ENCODE data around the gene CAT.

Gene CAT

GRCh38 chr11:34425867-34426266 lies 12.9 kb upstream of the CAT start:
- no peak for DNase-seq

- DNase-seq: no peak
Measured at GRCh38 chr11:34426766-34427185, 12.0 kb upstream of the CAT start.

GRCh38 chr11:34427186-34427805 lies 11.4 kb upstream of the CAT start:
- no peak for DNase-seq

DNA sequence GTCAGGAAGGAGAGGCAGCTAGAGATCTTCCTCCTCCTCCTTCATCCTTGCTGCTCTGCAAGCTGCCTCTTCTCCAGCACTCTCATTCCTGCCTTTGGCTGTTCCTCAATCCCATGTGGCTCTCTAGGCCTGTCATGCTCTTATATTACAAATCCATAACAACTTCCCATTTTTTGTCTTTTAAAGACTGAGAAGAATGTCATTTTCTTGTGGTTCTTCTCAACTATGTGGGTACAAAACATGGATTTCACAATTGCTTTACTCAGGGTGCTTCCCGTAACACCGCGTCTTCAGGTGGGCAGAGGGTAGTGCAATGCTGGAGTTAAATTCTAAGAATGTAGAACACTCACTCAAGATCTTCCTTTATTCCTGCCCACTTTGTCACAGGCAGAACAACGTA lies 6.8 kb upstream of the CAT start:
- no peak for DNase-seq

DNA sequence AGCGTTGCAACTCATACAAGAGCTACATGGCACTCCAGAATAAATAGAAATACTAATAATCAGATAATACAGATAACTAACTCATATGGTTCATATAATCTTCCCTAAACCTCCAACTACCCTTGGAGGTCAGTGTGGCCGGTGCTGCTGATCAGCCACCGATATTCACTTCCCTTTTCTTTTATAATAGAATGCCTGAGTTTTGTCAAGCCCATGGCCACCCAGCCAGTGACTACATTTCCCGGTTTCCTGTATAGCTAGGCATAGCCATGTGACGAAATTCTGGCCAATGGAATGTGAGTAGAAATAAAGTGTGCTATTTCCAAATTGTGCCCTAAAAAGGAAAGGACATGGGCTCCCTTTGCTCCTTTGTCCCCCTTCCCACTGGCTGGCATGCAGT lies 5.9 kb upstream of the CAT start:
- DNase-seq: no peak

DNA sequence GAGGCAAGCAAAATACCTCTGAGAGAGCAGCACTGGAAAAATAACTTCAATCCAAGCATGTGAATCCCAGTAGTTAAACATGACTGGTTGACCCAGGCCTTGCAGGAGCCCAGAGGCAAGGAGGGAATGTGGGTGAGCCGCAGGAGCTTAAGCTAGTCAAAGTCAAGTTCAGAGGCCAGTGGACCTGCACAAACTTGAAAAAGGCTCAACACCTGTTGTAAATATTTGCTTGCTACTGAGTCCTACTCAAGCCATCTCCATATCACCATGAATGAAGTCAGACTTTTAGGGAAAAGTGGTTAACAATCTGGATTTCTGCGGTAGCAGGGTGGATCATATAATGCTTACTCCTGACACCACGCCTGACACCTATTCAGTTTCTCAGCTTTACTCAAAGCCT lies 4.8 kb upstream of the CAT start:
- DNase-seq: no peak

GRCh38 chr11:34437224-34438125 lies 1.3 kb upstream of the CAT start:
- DNase-seq: no peak

DNA sequence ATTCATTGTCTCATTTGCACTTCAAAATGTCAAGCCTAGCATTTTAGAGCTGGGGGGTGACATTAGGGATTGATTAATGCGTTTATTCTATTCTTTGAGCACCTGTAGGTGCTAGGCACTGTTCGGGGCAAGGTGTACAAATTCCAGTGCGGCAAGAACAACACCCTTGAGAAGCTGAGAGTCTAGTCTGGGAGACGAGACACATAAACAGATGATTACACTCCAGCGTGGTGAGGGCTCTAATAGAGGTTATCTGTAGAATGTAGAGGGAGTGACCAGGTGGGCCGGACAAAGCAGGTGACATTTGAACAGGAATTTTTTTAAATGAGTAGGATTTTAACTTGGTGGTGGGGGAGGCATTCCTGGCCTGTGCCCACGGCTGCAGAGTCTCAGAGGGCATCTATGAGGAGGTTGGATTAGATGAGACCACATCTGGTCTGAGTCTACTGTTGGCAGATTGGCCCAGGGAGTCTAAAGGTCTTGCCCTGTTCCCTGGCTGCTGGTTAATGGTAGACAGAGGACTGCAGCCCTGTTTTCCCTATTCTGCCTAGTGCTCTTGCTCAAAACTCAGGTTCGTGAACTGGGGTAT lies 970 bp downstream of the CAT start:
- DNase-seq: no peak

GRCh38 chr11:34441814-34442213 lies 3.1 kb downstream of the CAT start:
- DNase-seq: no peak

- no peak for DNase-seq
Measured at GRCh38 chr11:34443136-34443535, 4.4 kb downstream of the CAT start.

GRCh38 chr11:34444428-34444827 lies 5.7 kb downstream of the CAT start:
- DNase-seq: no peak

- DNase-seq: no peak
Measured at GRCh38 chr11:34445956-34446355, 7.2 kb downstream of the CAT start.

DNA sequence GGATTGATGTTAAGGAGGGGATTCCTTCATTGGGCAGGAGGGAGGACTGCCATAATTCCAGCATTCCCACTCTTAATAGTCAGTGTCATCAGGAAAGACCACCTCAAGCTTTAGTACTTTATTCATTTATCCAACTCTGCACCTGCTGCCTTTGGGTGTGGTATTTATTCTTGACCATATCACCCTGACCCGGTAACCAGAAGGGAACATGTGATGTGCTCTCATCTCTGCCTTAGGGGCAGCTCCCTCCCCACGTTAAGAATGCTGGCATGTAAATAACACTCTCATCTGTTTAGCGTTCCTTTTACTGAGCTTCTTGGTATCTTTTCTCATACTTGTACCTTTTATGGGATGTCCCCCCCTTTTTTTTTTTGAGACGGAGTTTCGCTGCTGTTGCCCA lies 7.7 kb downstream of the CAT start:
- DNase-seq: no peak

- DNase-seq: no peak
Measured at GRCh38 chr11:34447044-34447443, 8.3 kb downstream of the CAT start.

GRCh38 chr11:34448223-34448994 lies 9.7 kb downstream of the CAT start:
- DNase-seq: no peak

DNA sequence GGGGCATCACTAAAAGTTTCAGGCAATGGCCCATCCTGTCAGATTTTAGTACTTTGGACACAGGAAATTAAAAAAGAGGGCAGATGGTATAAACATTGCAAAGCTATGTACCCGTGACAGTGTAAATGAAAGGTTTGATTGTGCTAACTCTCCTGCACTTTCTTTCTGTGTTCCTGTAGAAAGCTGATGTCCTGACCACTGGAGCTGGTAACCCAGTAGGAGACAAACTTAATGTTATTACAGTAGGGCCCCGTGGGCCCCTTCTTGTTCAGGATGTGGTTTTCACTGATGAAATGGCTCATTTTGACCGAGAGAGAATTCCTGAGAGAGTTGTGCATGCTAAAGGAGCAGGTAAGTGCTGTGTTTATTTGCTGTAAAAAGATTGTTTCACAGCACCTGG lies 10.3 kb downstream of the CAT start:
- DNase-seq: no peak

DNA sequence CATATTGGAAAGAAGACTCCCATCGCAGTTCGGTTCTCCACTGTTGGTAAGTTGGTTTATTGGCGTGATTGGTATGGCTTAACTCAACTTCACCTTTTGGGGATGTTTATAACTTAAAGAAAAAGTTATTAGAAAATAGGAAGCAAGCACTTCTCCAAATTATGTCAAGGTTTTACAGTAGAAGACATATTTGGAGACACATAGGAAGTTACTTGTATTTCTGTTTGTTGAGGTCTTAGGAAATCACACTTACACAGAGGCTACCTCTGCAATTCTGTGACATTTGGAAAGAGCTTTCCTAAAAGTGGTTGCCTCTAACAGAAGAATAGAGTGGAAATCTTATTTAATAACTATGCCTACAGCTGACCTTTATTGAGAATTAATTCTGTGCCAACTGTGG lies 12.3 kb downstream of the CAT start:
- DNase-seq: no peak

DNA sequence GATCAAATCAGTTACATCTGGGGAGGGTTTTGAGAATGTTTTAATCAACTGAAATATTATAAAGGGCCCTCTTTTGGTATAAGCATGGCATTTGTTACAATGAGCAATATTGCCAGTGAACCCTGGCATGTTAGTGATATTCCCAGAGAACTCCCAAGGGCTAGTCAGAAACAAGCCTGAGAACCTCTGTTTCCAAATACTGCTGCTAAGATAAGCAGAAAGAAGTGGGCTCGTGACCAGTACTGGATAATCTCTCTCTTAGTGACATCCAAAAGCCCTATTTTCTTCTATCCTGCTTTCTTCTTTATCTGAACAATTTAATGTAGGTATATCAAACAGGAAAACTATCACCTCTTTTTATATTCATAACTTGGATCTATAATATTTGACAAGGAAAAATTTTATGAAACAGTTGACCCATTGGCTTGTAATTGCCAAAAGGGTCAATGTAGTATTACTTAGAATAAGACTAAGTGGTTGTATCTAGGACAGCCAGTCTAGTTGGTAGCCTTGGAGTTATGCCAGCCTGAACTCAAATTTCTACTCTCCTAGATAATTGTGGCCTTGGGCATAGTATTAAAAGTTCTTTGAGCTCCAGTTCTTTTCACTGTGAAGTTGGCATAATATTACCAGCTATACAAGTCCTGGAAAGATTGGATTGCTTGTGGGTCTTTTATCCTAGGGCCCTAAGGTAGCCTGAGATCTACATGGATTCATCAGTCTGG lies 15.7 kb downstream of the CAT start:
- DNase-seq: no peak

DNA sequence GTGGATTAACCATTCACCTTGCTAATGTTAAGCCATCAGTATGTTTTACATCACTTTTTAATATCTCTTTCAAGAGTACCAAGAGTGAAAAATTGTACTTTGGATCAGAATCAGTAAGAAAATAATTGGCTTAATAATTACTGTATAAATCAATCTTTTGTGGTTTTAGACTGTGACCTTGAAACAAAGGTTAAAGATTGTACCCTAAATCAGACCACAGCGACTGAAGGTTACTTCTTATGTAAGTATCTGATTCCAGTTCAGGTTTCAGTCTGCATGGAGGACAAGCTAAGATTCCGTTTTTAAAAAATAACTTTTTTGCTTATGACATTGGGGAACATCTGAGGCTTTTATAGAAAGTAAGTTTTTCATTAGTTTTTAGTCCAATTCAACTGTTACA lies 18.9 kb downstream of the CAT start:
- DNase-seq: no peak

DNA sequence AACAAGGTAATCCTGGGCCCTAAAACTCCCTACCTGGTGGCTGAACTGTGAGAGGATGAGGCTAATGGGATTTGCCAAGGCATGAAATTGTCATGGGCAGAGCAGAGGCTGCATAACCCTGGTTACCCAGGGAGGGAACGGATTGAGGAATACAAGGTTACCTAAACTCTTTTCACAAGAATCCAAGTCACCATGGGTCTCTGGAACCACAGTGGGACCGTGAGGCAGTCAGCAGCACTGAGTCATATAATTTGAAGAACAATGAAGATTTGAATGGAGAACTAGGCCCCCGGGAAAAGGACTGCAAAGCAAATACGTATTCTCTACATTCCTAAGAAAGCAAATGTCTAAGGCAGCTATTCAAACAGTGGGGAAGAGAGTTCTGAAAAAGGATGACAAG lies 19.8 kb downstream of the CAT start:
- DNase-seq: no peak

DNA sequence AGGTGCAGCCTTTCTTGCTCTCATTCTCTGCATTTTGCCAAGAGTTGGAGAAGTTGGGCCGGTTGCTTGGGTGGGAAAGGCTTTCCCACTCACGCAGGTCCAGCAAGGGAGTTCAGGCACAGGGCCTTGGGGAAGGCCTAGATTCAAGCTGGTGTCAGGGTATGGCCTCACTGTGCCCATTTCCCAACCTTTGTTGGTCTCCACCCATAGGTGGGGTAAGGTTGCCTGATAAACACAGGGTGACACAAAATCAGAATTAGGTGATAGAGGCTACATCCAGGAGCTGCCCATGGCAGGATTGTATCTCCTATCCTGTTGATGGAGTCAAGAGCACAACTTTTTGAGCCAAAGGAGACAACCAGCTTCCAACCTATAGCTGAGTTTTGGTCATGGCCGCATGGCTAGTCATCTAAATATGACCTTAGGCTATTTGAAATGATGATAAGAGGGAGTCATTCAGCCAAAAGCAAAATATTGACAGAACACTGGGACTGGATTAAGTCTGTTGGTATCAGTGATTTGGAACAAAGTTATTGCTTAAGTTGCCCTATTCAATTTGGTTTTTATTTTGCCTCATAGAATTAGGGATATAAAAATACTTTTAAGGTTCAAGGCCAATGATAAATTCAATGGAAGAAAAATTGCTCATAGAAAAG lies 20.9 kb downstream of the CAT start:
- no peak for DNase-seq

GRCh38 chr11:34460278-34460677 lies 21.5 kb downstream of the CAT start:
- DNase-seq: no peak
